ENCODE data around the gene NUMBL.

GRCh38 chr19:40691421-40692211 is 1.2 kb upstream of the NUMBL start:
- no peak for TF ChIP-seq EZH2 (IDR thresholded peaks at IDR 0.05)
- TF ChIP-seq POLR2AphosphoS5 (IDR thresholded peaks at IDR 0.05; ENCODE audit: borderline replicate concordance, low read depth, low read length), result no peak
